ENCODE data around the gene GALNS. TPM values are rescaled to one million over a fixed set of nuclear protein-coding genes. Genes with fewer than 3 reads are reported as not detected.
"Not testable (repeated sequence)": the region's sequence is repeated elsewhere in the genome, so short reads cannot be mapped to it uniquely, and the experiment has no call there.

GALNS gene
- total RNA-seq, 4 donors from 2014 or later: 45.7 to 101 (median 75.6) TPM

GRCh38 chr16:88772871-88773811, 83.6 kb downstream of the GALNS start:
- no peaks in the 10 kb centered on the region for H3K27me3 ChIP-seq
- H3K4me3 ChIP-seq: no peak overlapping the region
- no peak for TF ChIP-seq CTCF (IDR thresholded peaks at IDR 0.05)
- TF ChIP-seq POLR2AphosphoS5 (IDR thresholded peaks at IDR 0.05): peak; percentile 55 to 63 (median 63)
- 64 to 70% methylated on average over 4 to 29 of the region's 29 CpGs for WGBS, 2 donors (ENCODE audit: low coverage in 1 of 2)
- intact Hi-C loops (cut with DNase I; ENCODE audit: low total_unique reads): no loop called here
- H3K4me1 ChIP-seq: peaks cover 69 to 89% (median 76%) of the 10 kb centered on the region in 4 donors
- no peaks in the 10 kb centered on the region for H3K9me3 ChIP-seq
- H3K36me3 ChIP-seq: no peaks in the 10 kb centered on the region
- H3K27ac ChIP-seq: peak overlapping the region; percentile 82 to 93 (median 88)
- DNase-seq: peak; percentile 66
- in situ Hi-C loops (cut with MboI; ENCODE audit: low pct_ligation_motif_present in 1 of 4, low pct_unique_long_range_greater_than_20kb in 1 of 4, low sequenced_read_pairs in 3 of 4): no loop called here

- intact Hi-C loops (cut with DNase I; ENCODE audit: low total_unique reads); in situ Hi-C loops (cut with MboI; ENCODE audit: low pct_ligation_motif_present in 1 of 4, low pct_unique_long_range_greater_than_20kb in 1 of 4, low sequenced_read_pairs in 3 of 4): not testable (repeated sequence)
- WGBS, 2 donors (ENCODE audit: low coverage in 1 of 2): 100% methylated on average over 8 of the region's 23 CpGs; no CpG with 5 or more reads in 1 of the 2 donors
Measured at GRCh38 chr16:88771781-88772180, 85.0 kb downstream of the GALNS start.

GRCh38 chr16:88771294-88771772, 85.4 kb downstream of the GALNS start:
- Histone ChIP-seq H3K4me3 (peak overlapping the region in 1 of 4 donors; percentile 23), H3K27me3 (no peaks in the 10 kb centered on the region), H3K9me3 (no peaks in the 10 kb centered on the region), H3K27ac (peak overlapping the region; percentile 82 to 93 (median 90)), H3K36me3 (no peaks in the 10 kb centered on the region), H3K4me1 (peaks cover 70 to 90% (median 82%) of the 10 kb centered on the region in 4 donors)
- no peak for TF ChIP-seq EP300 (IDR thresholded peaks at IDR 0.05; ENCODE audit: low read depth)
- intact Hi-C loops (cut with DNase I; ENCODE audit: low total_unique reads): no loop called here
- in situ Hi-C loops (cut with MboI; ENCODE audit: low pct_ligation_motif_present in 1 of 4, low pct_unique_long_range_greater_than_20kb in 1 of 4, low sequenced_read_pairs in 3 of 4): no loop called here
- 36% methylated on average over 5 of the region's 19 CpGs; no CpG with 5 or more reads in 1 of the 2 donors for WGBS, 2 donors (ENCODE audit: low coverage in 1 of 2)
- DNase-seq: no peak

More at GRCh38 chr16:88771781-88772180, 85.0 kb downstream of the GALNS start:
- not testable (repeated sequence) for H3K9me3 ChIP-seq, DNase-seq, H3K27me3 ChIP-seq, H3K36me3 ChIP-seq, H3K4me3 ChIP-seq
- H3K27ac ChIP-seq: peak overlapping the region; percentile 82 to 93 (median 90)
- peaks cover 70 to 91% (median 83%) of the 10 kb centered on the region in 4 donors for H3K4me1 ChIP-seq

DNA sequence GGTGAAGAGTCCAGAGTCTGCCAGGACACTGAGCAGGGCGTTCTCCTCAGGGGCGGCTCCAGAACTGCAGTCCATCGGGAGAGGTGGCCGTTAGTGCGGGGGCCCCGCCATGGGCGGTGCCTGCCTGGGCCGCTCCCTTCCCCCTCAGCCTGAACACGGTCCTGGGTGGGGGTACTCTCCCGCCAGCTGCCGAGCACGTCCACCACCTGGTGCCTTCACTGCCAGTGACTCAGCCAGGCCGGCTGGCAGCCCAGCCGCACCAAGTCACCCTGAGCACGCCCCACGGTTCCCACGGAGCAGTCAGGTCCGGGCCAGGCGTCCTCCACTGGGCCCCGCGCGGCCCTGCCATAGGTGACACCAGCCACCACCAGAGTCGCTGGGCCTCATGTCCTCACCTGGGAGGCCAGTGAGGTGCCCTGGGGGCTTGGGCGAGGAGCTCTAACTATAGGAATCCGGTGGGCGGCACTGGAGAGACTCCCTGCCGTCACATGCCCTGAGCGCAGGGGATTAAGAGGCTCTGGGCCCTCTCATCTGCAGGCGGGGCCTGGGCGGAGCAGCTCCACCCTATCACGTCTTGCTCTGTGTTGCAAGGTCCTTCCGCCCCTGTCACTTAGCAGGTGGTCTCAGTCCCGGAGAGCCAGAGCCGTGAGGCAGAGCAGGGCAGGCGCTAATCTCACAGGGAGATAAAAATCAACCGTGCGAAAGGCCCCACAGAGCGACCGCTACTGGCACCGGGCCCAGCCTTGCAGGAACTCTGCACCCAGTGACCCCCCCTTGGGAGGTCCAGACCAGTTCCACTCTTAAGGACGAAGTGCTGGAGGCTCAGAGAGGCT, 86.1 kb downstream of the GALNS start:
- H3K4me3 ChIP-seq: peak overlapping the region in 3 of 4 donors; percentile 5 to 23 (median 19)
- H3K27me3 ChIP-seq: no peaks in the 10 kb centered on the region
- in situ Hi-C loops (cut with MboI; ENCODE audit: low pct_ligation_motif_present in 1 of 4, low pct_unique_long_range_greater_than_20kb in 1 of 4, low sequenced_read_pairs in 3 of 4): no loop called here
- WGBS, 2 donors (ENCODE audit: low coverage in 1 of 2): 24% methylated on average over 32 of the region's 41 CpGs; no CpG with 5 or more reads in 1 of the 2 donors
- no peaks in the 10 kb centered on the region for H3K36me3 ChIP-seq
- DNase-seq: peak; percentile 75
- TF ChIP-seq POLR2A (IDR thresholded peaks at IDR 0.05): peak; percentile 9
- TF ChIP-seq POLR2AphosphoS5 (IDR thresholded peaks at IDR 0.05): peak; percentile 39 to 67 (median 43)
- TF ChIP-seq CTCF (IDR thresholded peaks at IDR 0.05): no peak
- TF ChIP-seq EP300 (IDR thresholded peaks at IDR 0.05; ENCODE audit: low read depth): no peak
- peak overlapping the region; percentile 82 to 93 (median 90) for H3K27ac ChIP-seq
- intact Hi-C loops (cut with DNase I; ENCODE audit: low total_unique reads): no loop called here
- H3K4me1 ChIP-seq: peaks cover 70 to 86% (median 81%) of the 10 kb centered on the region in 4 donors
- no peaks in the 10 kb centered on the region for H3K9me3 ChIP-seq
